Fibroblast of mammary gland (primary cell): ENCODE data around the gene PHRF1.

Source experiments
- DNase-seq: peaks from one replicate; pipeline ENCODE4 v3.0.0-alpha.2; 2010; ENCODE audit warnings: low read depth
- H3K4me3 ChIP-seq: 2 replicates; pipeline ENCODE4 v1.5.1; 2011; ENCODE audit warnings: low read depth, mild to moderate bottlenecking, low read length, moderate library complexity; ENCODE audit not compliant: control insufficient read depth
- CTCF ChIP-seq: conservative IDR thresholded peaks from 2 replicates; pipeline ENCODE4 v1.5.1; 2011; ENCODE audit warnings: low read depth, low read length, inconsistent platforms; ENCODE audit not compliant: control insufficient read depth, insufficient read depth

Gene PHRF1

GRCh38 chr11:559712-560304, 16.5 kb upstream of the PHRF1 start:
- no peak overlapping the region for H3K4me3 ChIP-seq
- TF ChIP-seq CTCF = no peak
- DNase-seq = no peak

GRCh38 chr11:560305-561147, 15.7 kb upstream of the PHRF1 start, which contains the start of the genes LMNTD2 and RASSF7:
LMNTD2 (minus strand) TSS chr11:560738; CDS start chr11:560716, 22 bp downstream.
RASSF7 (plus strand) TSS chr11:560970; CDS start chr11:561769, 799 bp downstream.
- DNase-seq = peak; percentile 54
- TF ChIP-seq CTCF = no peak
- peak within 1 kb of the TSS; percentile 50 for H3K4me3 ChIP-seq

GRCh38 chr11:561148-562003, 14.9 kb upstream of the PHRF1 start:
- no peak for DNase-seq
- peak overlapping the region; percentile 31 for H3K4me3 ChIP-seq
- no peak for TF ChIP-seq CTCF

GRCh38 chr11:562046-562645, 14.1 kb upstream of the PHRF1 start:
- no peak for TF ChIP-seq CTCF
- H3K4me3 ChIP-seq = no peak overlapping the region
- DNase-seq = no peak

GRCh38 chr11:563066-563811, 13.0 kb upstream of the PHRF1 start:
- DNase-seq = no peak
- TF ChIP-seq CTCF = no peak
- no peak overlapping the region for H3K4me3 ChIP-seq
